Transverse colon (tissue), 3 donors: ENCODE data around the gene HIBCH.

Experiments used
- POLR2A ChIP-seq: fragments of 450-650 bp; IDR thresholded peaks from one replicate; pipeline ENCODE4 v1.6.1; 2016; ENCODE audit warnings: antibody characterized with exemption, mild to moderate bottlenecking, moderate library complexity
- POLR2AphosphoS5 ChIP-seq, 3 donors: sonication (generic); formaldehyde crosslinking; IDR thresholded peaks; one replicate each; pipeline ENCODE4 v1.6.1; 2016; ENCODE audit warnings: antibody characterized with exemption in 3 of 3

DNA sequence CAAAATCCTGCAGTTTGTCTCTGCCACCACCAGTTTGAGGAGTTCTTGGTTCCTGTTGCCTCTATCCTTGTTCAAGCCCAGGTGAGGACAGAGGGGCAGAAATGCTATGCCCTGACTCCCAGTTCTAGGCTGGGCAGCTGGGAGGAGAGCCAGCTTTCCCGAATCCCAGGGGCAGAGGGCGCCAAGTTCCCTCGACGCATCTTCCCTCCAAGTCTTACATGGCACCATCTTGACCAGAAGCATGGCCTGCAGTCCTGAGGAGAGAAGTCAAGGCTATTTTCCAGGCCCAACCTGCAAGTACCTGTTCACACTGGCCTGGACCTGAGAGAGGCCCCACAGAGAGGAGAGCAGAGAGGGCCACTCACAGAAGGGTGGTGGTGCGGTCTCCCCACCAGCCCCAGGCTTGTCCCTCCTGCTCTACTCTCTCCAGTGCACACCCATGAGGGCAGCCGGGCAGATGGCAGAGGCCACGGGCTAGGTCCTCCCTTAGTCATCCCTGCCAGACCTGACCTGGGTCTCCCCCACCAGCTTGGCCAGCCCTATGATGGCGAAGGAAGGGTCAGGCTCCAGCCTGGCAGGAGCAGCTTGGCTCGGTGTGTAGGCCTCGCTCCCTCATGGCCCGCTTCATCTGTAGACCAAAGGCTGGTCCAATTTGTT lies 141.4 kb downstream of the HIBCH start:
- TF ChIP-seq POLR2AphosphoS5 (IDR thresholded peaks at IDR 0.05): no peak
- no peak for TF ChIP-seq POLR2A
